Measurements from ENCODE around the gene TTI1. TPM values are rescaled to one million over a fixed set of nuclear protein-coding genes. Genes with fewer than 3 reads are reported as not detected.

The TTI1 gene
- polyA plus RNA-seq, 3 donors: 6.4 to 9.1 (median 8.8) TPM

GRCh38 chr20:37954626-37955025, 78.6 kb downstream of the TTI1 start:
- H3K36me3 ChIP-seq (replicated peaks in 1 of 2; ENCODE audit: control insufficient read depth in 1 of 2, insufficient read depth in 2 of 2, low read length in 2 of 2): no peaks in the 10 kb centered on the region
- H3K27me3 Mint-ChIP-seq (ENCODE audit: low read depth in 3 of 3): peaks cover 9 to 18% (median 15%) of the 10 kb centered on the region in 3 donors
- WGBS (ENCODE audit: insufficient coverage): 100% methylated on average over 6 of the region's 14 CpGs
- H3K4me2 ChIP-seq (replicated peaks; ENCODE audit: extremely low read depth, low read length, poor library complexity, severe bottlenecking): no peak overlapping the region
- H3K4me3 ChIP-seq (replicated peaks in 1 of 3; ENCODE audit: low read depth in 2 of 3, low read length in 3 of 3): no peak overlapping the region
- no peaks in the 10 kb centered on the region for H3K9me3 ChIP-seq (replicated peaks in 1 of 2; ENCODE audit: control insufficient read depth in 1 of 2, insufficient read depth in 1 of 2, low read length in 2 of 2)
- peaks cover 0 to 2% (median 0%) of the 10 kb centered on the region in 7 donors for H3K9me3 Mint-ChIP-seq
- no peaks in the 10 kb centered on the region for H3K4me1 ChIP-seq (ENCODE audit: control insufficient read depth in 1 of 2, insufficient read depth in 2 of 2, low read length in 2 of 2)
- no peak for DNase-seq
- no peaks in the 10 kb centered on the region for H3K4me1 Mint-ChIP-seq
- no peak for TF ChIP-seq CTCF (IDR thresholded peaks at IDR 0.05)
- H3K9ac ChIP-seq (ENCODE audit: insufficient read depth, low read length, poor library complexity, severe bottlenecking): no peak overlapping the region
- no peak overlapping the region for H3K27ac Mint-ChIP-seq
- intact Hi-C loops (cut with micrococcal nuclease): no loop called here
- no peak overlapping the region for H3K4me3 Mint-ChIP-seq
- no peaks in the 10 kb centered on the region for H3K79me2 ChIP-seq (ENCODE audit: insufficient read depth, low read length)
- no peak overlapping the region for H3K27ac ChIP-seq (ENCODE audit: low read depth in 1 of 2, low read length in 2 of 2)
- H4K20me1 ChIP-seq (ENCODE audit: insufficient read depth, low read length): no peaks in the 10 kb centered on the region
- H3K36me3 Mint-ChIP-seq: no peaks in the 10 kb centered on the region
- H3K27me3 ChIP-seq (ENCODE audit: control insufficient read depth in 2 of 2, insufficient read depth in 2 of 2, low read length in 2 of 2): peaks cover 4 to 18% of the 10 kb centered on the region in 2 donors
- H2AFZ ChIP-seq (ENCODE audit: insufficient read depth, low read depth, low read length, poor library complexity, severe bottlenecking): no peak overlapping the region

GRCh38 chr20:37954190-37954589, 79.1 kb downstream of the TTI1 start:
- H3K9me3 ChIP-seq (replicated peaks in 1 of 2; ENCODE audit: control insufficient read depth in 1 of 2, insufficient read depth in 1 of 2, low read length in 2 of 2): no peaks in the 10 kb centered on the region
- no peak for DNase-seq
- no peak for TF ChIP-seq CTCF (IDR thresholded peaks at IDR 0.05)
- H3K4me2 ChIP-seq (replicated peaks; ENCODE audit: extremely low read depth, low read length, poor library complexity, severe bottlenecking): no peak overlapping the region
- H3K36me3 ChIP-seq (replicated peaks in 1 of 2; ENCODE audit: control insufficient read depth in 1 of 2, insufficient read depth in 2 of 2, low read length in 2 of 2): no peaks in the 10 kb centered on the region
- no peak overlapping the region for H3K9ac ChIP-seq (ENCODE audit: insufficient read depth, low read length, poor library complexity, severe bottlenecking)
- H3K27me3 ChIP-seq (ENCODE audit: control insufficient read depth in 2 of 2, insufficient read depth in 2 of 2, low read length in 2 of 2): peaks cover 4 to 18% of the 10 kb centered on the region in 2 donors
- intact Hi-C loops (cut with micrococcal nuclease): no loop called here
- no peak overlapping the region for H2AFZ ChIP-seq (ENCODE audit: insufficient read depth, low read depth, low read length, poor library complexity, severe bottlenecking)
- H4K20me1 ChIP-seq (ENCODE audit: insufficient read depth, low read length): no peaks in the 10 kb centered on the region
- no peak overlapping the region for H3K4me3 ChIP-seq (replicated peaks in 1 of 3; ENCODE audit: low read depth in 2 of 3, low read length in 3 of 3)
- Mint-ChIP-seq H3K4me1 (no peaks in the 10 kb centered on the region), H3K27me3 (ENCODE audit: low read depth in 3 of 3) (peaks cover 6 to 18% (median 14%) of the 10 kb centered on the region in 3 donors), H3K9me3 (peaks cover 0 to 2% (median 0%) of the 10 kb centered on the region in 7 donors), H3K36me3 (no peaks in the 10 kb centered on the region), H3K27ac (peak overlapping the region in 1 of 7 donors; percentile 18), H3K4me3 (no peak overlapping the region)
- WGBS (ENCODE audit: insufficient coverage): 100% methylated on average over 4 of the region's 5 CpGs
- no peaks in the 10 kb centered on the region for H3K4me1 ChIP-seq (ENCODE audit: control insufficient read depth in 1 of 2, insufficient read depth in 2 of 2, low read length in 2 of 2)
- H3K79me2 ChIP-seq (ENCODE audit: insufficient read depth, low read length): no peaks in the 10 kb centered on the region
- H3K27ac ChIP-seq (ENCODE audit: low read depth in 1 of 2, low read length in 2 of 2): no peak overlapping the region
